Measurements from ENCODE around the gene GLIS1.

The GLIS1 gene

GRCh38 chr1:53639996-53640700 is 98.8 kb downstream of the GLIS1 start:
- peaks cover 0 to 11% (median 1%) of the 10 kb centered on the region in 4 experiments for H3K4me1 ChIP-seq (ENCODE audit: control extremely low read depth in 1 of 4, control insufficient read depth in 4 of 4, insufficient read depth in 4 of 4, low read length in 3 of 4)
- H3K9me3 ChIP-seq (ENCODE audit: control extremely low read depth in 1 of 5, control insufficient read depth in 4 of 5, insufficient read depth in 2 of 5, low read depth in 1 of 5, low read length in 4 of 5), result no peaks in the 10 kb centered on the region
- no peak overlapping the region for H3K4me3 ChIP-seq (ENCODE audit: control insufficient read depth in 1 of 7, extremely low read depth in 1 of 7, insufficient read depth in 4 of 7, low read depth in 2 of 7, low read length in 6 of 7)
- H3K27ac ChIP-seq (ENCODE audit: insufficient read depth in 1 of 2, low read depth in 1 of 2, low read length in 2 of 2, poor library complexity in 1 of 2, severe bottlenecking in 2 of 2), result no peak overlapping the region
- no peak for DNase-seq
- CTCF ChIA-PET, result no interaction called here
- 100% methylated on average over 3 of the region's 4 CpGs for WGBS (ENCODE audit: insufficient coverage)
- H3K36me3 ChIP-seq (ENCODE audit: control insufficient read depth in 4 of 4, insufficient read depth in 4 of 4, low read length in 3 of 4), result no peaks in the 10 kb centered on the region
- H3K27me3 ChIP-seq (replicated peaks in 2 of 5; ENCODE audit: control insufficient read depth in 4 of 5, insufficient read depth in 5 of 5, low read length in 4 of 5), result no peaks in the 10 kb centered on the region
- POLR2A ChIA-PET, result no interaction called here

GRCh38 chr1:53639251-53639763 is 99.7 kb downstream of the GLIS1 start:
- WGBS (ENCODE audit: insufficient coverage), result 84% methylated on average over 8 of the region's 16 CpGs
- Histone ChIP-seq H3K36me3 (ENCODE audit: control insufficient read depth in 4 of 4, insufficient read depth in 4 of 4, low read length in 3 of 4) (no peaks in the 10 kb centered on the region), H3K27me3 (replicated peaks in 2 of 5; ENCODE audit: control insufficient read depth in 4 of 5, insufficient read depth in 5 of 5, low read length in 4 of 5) (no peaks in the 10 kb centered on the region), H3K4me1 (ENCODE audit: control extremely low read depth in 1 of 4, control insufficient read depth in 4 of 4, insufficient read depth in 4 of 4, low read length in 3 of 4) (peaks cover 0 to 11% (median 1%) of the 10 kb centered on the region in 4 experiments), H3K4me3 (ENCODE audit: control insufficient read depth in 1 of 7, extremely low read depth in 1 of 7, insufficient read depth in 4 of 7, low read depth in 2 of 7, low read length in 6 of 7) (no peak overlapping the region), H3K27ac (ENCODE audit: insufficient read depth in 1 of 2, low read depth in 1 of 2, low read length in 2 of 2, poor library complexity in 1 of 2, severe bottlenecking in 2 of 2) (no peak overlapping the region), H3K9me3 (ENCODE audit: control extremely low read depth in 1 of 5, control insufficient read depth in 4 of 5, insufficient read depth in 2 of 5, low read depth in 1 of 5, low read length in 4 of 5) (no peaks in the 10 kb centered on the region)
- DNase-seq, result peak in 1 of 3 donors; percentile 8
- POLR2A ChIA-PET, result no interaction called here
- CTCF ChIA-PET, result no interaction called here

- DNase-seq, result peak in 1 of 3 donors; percentile 14
- H3K27ac ChIP-seq (ENCODE audit: insufficient read depth in 1 of 2, low read depth in 1 of 2, low read length in 2 of 2, poor library complexity in 1 of 2, severe bottlenecking in 2 of 2), result no peak overlapping the region
- no peak overlapping the region for H3K4me3 ChIP-seq (ENCODE audit: control insufficient read depth in 1 of 7, extremely low read depth in 1 of 7, insufficient read depth in 4 of 7, low read depth in 2 of 7, low read length in 6 of 7)
- 91% methylated on average over 8 of the region's 8 CpGs for WGBS (ENCODE audit: insufficient coverage)
- ChIA-PET POLR2A (interaction anchor here (0.5 kb wide), 1 partner anchor 18 kb away, joined by 3 read pairs; no protein-coding TSS in a partner anchor), CTCF (interaction anchor here (0.8 to 2.2 kb wide), 3 partner anchors 9 to 24 kb away, joined by 3 to 6 read pairs (median 3); no protein-coding TSS in a partner anchor)
- no peaks in the 10 kb centered on the region for H3K27me3 ChIP-seq (replicated peaks in 2 of 5; ENCODE audit: control insufficient read depth in 4 of 5, insufficient read depth in 5 of 5, low read length in 4 of 5)
- peaks cover 0 to 11% (median 1%) of the 10 kb centered on the region in 4 experiments for H3K4me1 ChIP-seq (ENCODE audit: control extremely low read depth in 1 of 4, control insufficient read depth in 4 of 4, insufficient read depth in 4 of 4, low read length in 3 of 4)
- no peaks in the 10 kb centered on the region for H3K36me3 ChIP-seq (ENCODE audit: control insufficient read depth in 4 of 4, insufficient read depth in 4 of 4, low read length in 3 of 4)
- H3K9me3 ChIP-seq (ENCODE audit: control extremely low read depth in 1 of 5, control insufficient read depth in 4 of 5, insufficient read depth in 2 of 5, low read depth in 1 of 5, low read length in 4 of 5), result no peaks in the 10 kb centered on the region
Measured at GRCh38 chr1:53638360-53639035, 100.5 kb downstream of the GLIS1 start.

- CTCF ChIA-PET, result interaction anchor here (0.8 to 2.2 kb wide), 4 partner anchors 9 to 25 kb away, joined by 3 to 6 read pairs (median 4); no protein-coding TSS in a partner anchor
- H3K4me3 ChIP-seq (ENCODE audit: control insufficient read depth in 1 of 7, extremely low read depth in 1 of 7, insufficient read depth in 4 of 7, low read depth in 2 of 7, low read length in 6 of 7), result no peak overlapping the region
- no peaks in the 10 kb centered on the region for H3K27me3 ChIP-seq (replicated peaks in 2 of 5; ENCODE audit: control insufficient read depth in 4 of 5, insufficient read depth in 5 of 5, low read length in 4 of 5)
Measured at GRCh38 chr1:53637511-53638359, 101.2 kb downstream of the GLIS1 start.

DNA sequence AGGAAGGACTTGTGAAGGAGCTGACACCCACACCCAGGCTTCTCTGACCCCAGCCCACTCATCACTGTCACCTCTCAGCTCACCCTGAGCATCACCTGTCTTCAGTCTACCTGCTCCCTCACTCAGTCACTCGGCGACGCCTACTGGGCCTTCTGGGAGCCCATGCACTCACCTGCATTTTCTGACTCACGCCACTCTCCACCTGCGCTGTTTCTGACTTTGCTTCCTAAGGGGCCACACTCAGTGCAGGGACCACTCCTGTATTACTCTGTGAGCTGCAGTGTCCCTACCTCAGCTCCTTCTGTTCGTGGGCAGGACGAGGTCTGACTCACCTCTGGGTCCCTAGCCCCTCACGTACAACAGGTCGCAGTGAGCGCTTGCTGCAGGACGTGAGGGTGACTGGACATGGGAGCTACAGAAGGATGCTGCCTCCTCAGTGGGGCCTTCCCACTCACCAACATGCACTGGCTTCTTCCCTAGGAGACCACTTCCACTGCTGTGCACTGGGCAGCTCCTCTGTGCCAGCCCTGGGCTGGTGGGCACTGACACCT is 102.3 kb downstream of the GLIS1 start:
- no peak for DNase-seq
- 95% methylated on average over 11 of the region's 11 CpGs for WGBS (ENCODE audit: insufficient coverage)
- no peak overlapping the region for H3K27ac ChIP-seq (ENCODE audit: insufficient read depth in 1 of 2, low read depth in 1 of 2, low read length in 2 of 2, poor library complexity in 1 of 2, severe bottlenecking in 2 of 2)
- no peaks in the 10 kb centered on the region for H3K27me3 ChIP-seq (replicated peaks in 2 of 5; ENCODE audit: control insufficient read depth in 4 of 5, insufficient read depth in 5 of 5, low read length in 4 of 5)
- no peaks in the 10 kb centered on the region for H3K36me3 ChIP-seq (ENCODE audit: control insufficient read depth in 4 of 4, insufficient read depth in 4 of 4, low read length in 3 of 4)
- H3K4me1 ChIP-seq (ENCODE audit: control extremely low read depth in 1 of 4, control insufficient read depth in 4 of 4, insufficient read depth in 4 of 4, low read length in 3 of 4), result peaks cover 0 to 11% (median 1%) of the 10 kb centered on the region in 4 experiments
- no peaks in the 10 kb centered on the region for H3K9me3 ChIP-seq (ENCODE audit: control extremely low read depth in 1 of 5, control insufficient read depth in 4 of 5, insufficient read depth in 2 of 5, low read depth in 1 of 5, low read length in 4 of 5)
- POLR2A ChIA-PET, result no interaction called here
- CTCF ChIA-PET, result interaction anchor here (1.1 to 2.2 kb wide), 2 partner anchors 9 to 11 kb away, joined by 4 to 6 read pairs; no protein-coding TSS in a partner anchor
- no peak overlapping the region for H3K4me3 ChIP-seq (ENCODE audit: control insufficient read depth in 1 of 7, extremely low read depth in 1 of 7, insufficient read depth in 4 of 7, low read depth in 2 of 7, low read length in 6 of 7)

More at GRCh38 chr1:53637511-53638359, 101.2 kb downstream of the GLIS1 start:
- Histone ChIP-seq H3K9me3 (ENCODE audit: control extremely low read depth in 1 of 5, control insufficient read depth in 4 of 5, insufficient read depth in 2 of 5, low read depth in 1 of 5, low read length in 4 of 5) (no peaks in the 10 kb centered on the region), H3K4me1 (ENCODE audit: control extremely low read depth in 1 of 4, control insufficient read depth in 4 of 4, insufficient read depth in 4 of 4, low read length in 3 of 4) (peaks cover 0 to 11% (median 1%) of the 10 kb centered on the region in 4 experiments), H3K36me3 (ENCODE audit: control insufficient read depth in 4 of 4, insufficient read depth in 4 of 4, low read length in 3 of 4) (no peaks in the 10 kb centered on the region), H3K27ac (ENCODE audit: insufficient read depth in 1 of 2, low read depth in 1 of 2, low read length in 2 of 2, poor library complexity in 1 of 2, severe bottlenecking in 2 of 2) (no peak overlapping the region)
- POLR2A ChIA-PET, result no interaction called here
- peak in 2 of 3 donors; percentile 14 to 25 for DNase-seq
- WGBS (ENCODE audit: insufficient coverage), result 88% methylated on average over 13 of the region's 14 CpGs

DNA sequence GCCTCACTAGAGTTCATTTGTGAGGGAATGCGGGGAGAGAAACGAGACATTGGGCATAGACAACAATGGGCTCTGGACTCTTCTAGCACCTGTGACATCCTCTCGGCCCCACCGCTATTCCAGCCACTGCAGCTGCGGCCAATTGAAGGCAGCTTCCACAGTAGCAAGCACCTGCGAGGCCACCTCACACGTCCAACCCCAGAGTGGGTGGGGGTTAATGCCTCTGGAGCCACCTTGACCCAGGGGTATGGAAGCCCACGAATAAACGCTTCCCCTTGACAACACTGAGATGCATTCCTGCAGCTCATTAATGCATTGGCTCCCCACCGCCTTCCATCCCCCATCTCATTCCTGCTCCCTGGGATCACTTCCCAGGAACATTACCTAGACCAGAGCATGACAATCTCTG is 104.4 kb downstream of the GLIS1 start:
- ChIA-PET POLR2A (no interaction called here), CTCF (interaction anchor here (1.5 kb wide), 1 partner anchor 9 kb away, joined by 3 read pairs; no protein-coding TSS in a partner anchor)
- no peak overlapping the region for H3K4me3 ChIP-seq (ENCODE audit: control insufficient read depth in 1 of 7, extremely low read depth in 1 of 7, insufficient read depth in 4 of 7, low read depth in 2 of 7, low read length in 6 of 7)

More for the DNA sequence above, 104.4 kb downstream of the GLIS1 start:
- peaks cover 0 to 11% (median 1%) of the 10 kb centered on the region in 4 experiments for H3K4me1 ChIP-seq (ENCODE audit: control extremely low read depth in 1 of 4, control insufficient read depth in 4 of 4, insufficient read depth in 4 of 4, low read length in 3 of 4)
- H3K36me3 ChIP-seq (ENCODE audit: control insufficient read depth in 4 of 4, insufficient read depth in 4 of 4, low read length in 3 of 4), result no peaks in the 10 kb centered on the region
- H3K27me3 ChIP-seq (replicated peaks in 2 of 5; ENCODE audit: control insufficient read depth in 4 of 5, insufficient read depth in 5 of 5, low read length in 4 of 5), result no peaks in the 10 kb centered on the region
- WGBS (ENCODE audit: insufficient coverage), result 99% methylated on average over 7 of the region's 10 CpGs
- H3K27ac ChIP-seq (ENCODE audit: insufficient read depth in 1 of 2, low read depth in 1 of 2, low read length in 2 of 2, poor library complexity in 1 of 2, severe bottlenecking in 2 of 2), result no peak overlapping the region
- no peaks in the 10 kb centered on the region for H3K9me3 ChIP-seq (ENCODE audit: control extremely low read depth in 1 of 5, control insufficient read depth in 4 of 5, insufficient read depth in 2 of 5, low read depth in 1 of 5, low read length in 4 of 5)
- no peak for DNase-seq

All from common myeloid progenitor, CD34-positive (primary cell).